ENCODE results near the gene CD93. TPM values are rescaled to one million over a fixed set of nuclear protein-coding genes. Genes with fewer than 3 reads are reported as not detected.

CD93 gene
- total RNA-seq, 2 experiments from 2014 or later: 0.11 TPM

DNA sequence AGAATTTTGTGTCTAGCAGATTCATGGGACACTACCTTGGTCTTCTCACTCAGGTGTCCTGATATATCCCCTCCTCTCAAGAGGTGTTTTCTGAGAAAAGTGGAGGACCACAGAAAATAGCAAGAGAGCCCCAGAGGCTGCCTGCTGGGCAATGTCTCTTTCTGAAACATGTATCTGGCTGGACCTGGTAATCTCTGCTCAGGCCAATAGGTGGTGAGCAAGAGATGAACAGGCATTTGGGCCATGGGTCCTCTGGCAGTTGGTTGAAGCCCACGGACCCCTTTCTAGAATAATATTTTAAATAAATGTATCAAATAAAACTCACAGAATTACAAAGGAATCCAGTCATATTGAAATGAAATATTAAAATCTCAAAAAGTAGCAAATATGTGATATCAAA, 27.9 kb downstream of the CD93 start:
- no peaks in the 10 kb centered on the region for H3K4me1 Mint-ChIP-seq (ENCODE audit: low read depth)
- ATAC-seq (no peak), DNase-seq (no peak)
- TF ChIP-seq, protein P1, sequence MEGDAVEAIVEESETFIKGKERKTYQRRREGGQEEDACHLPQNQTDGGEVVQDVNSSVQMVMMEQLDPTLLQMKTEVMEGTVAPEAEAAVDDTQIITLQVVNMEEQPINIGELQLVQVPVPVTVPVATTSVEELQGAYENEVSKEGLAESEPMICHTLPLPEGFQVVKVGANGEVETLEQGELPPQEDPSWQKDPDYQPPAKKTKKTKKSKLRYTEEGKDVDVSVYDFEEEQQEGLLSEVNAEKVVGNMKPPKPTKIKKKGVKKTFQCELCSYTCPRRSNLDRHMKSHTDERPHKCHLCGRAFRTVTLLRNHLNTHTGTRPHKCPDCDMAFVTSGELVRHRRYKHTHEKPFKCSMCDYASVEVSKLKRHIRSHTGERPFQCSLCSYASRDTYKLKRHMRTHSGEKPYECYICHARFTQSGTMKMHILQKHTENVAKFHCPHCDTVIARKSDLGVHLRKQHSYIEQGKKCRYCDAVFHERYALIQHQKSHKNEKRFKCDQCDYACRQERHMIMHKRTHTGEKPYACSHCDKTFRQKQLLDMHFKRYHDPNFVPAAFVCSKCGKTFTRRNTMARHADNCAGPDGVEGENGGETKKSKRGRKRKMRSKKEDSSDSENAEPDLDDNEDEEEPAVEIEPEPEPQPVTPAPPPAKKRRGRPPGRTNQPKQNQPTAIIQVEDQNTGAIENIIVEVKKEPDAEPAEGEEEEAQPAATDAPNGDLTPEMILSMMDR (IDR thresholded peaks at IDR 0.05): no peak
- intact Hi-C loops (cut with micrococcal nuclease): no loop called here
- POLR2A ChIA-PET: no interaction called here
- H3K27me3 Mint-ChIP-seq: peaks cover 5% of the 10 kb centered on the region
- no peaks in the 10 kb centered on the region for H3K36me3 Mint-ChIP-seq (ENCODE audit: low read depth)
- H3K27ac Mint-ChIP-seq: no peak overlapping the region
- peaks cover 2% of the 10 kb centered on the region for H3K9me3 Mint-ChIP-seq
- H3K4me3 Mint-ChIP-seq: no peak overlapping the region
- CTCF ChIA-PET: no interaction called here

DNA sequence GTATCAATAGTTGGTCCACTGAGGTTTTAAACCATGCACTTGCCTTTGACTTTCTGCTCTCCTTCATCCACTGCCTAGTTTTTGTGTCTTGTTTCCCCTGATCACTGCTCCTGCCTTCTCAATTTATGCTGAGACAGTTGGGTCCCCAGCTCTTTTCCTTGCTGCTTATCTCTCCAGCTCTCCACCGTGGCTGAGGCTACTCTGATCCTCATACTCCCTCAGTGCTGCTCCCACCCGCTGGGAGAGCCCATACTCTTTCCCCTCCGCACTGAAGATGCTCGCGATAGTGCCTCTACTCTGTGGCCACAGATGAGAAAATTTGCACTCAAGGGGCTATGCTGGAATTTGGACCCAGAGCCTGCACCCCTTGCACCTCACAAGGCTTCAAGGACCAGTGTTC, 33.2 kb downstream of the CD93 start:
- intact Hi-C loops (cut with micrococcal nuclease): no loop called here
- Mint-ChIP-seq H3K27me3 (peaks cover 39% of the 10 kb centered on the region), H3K9me3 (peaks cover 2% of the 10 kb centered on the region), H3K27ac (no peak overlapping the region), H3K4me1 (ENCODE audit: low read depth) (no peaks in the 10 kb centered on the region), H3K36me3 (ENCODE audit: low read depth) (no peaks in the 10 kb centered on the region), H3K4me3 (no peak overlapping the region)
- DNase-seq: no peak
- TF ChIP-seq, protein P1 (IDR thresholded peaks at IDR 0.05): no peak
- POLR2A ChIA-PET: no interaction called here
- CTCF ChIA-PET: no interaction called here
- ATAC-seq: no peak

DNA sequence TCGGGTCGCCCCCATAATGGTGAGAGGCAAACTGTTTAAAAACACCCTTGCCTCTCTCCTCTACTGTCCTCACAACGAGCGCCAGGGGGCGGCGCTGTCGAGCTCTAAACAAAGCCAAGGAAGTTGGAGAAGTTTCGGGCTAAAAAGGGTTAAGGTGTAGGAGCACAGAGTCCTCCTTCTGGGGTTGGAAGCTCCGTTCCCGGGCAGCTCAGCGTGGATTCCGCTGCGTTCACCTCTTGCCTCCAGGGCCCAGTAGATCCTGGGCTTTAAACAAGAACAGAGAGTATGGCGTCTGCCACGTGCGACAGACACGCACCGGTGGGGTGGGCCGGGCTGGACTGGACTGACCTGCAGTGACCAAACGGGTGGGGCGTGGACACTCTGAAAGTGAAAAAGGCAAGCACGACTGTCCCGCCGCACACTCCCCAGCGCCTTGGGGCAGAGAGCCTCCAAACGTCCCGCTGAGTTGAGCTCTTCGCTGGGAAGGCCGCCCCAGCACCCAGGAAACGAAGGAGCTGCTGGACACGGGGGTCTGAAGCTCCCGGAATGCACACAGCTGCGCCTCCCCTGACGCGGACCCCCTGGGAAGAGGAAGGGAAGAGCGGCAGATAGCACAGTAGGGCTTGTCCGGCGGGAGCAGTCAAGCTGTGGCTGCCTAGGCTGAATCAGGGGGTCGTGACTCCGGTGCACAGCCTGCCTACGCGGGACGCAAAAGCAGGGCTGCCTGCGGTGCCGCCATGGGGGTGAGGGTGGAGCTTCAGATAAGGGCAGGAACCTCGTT, 35.1 kb downstream of the CD93 start:
- Mint-ChIP-seq H3K27me3 (peaks cover 49% of the 10 kb centered on the region), H3K4me3 (no peak overlapping the region), H3K27ac (no peak overlapping the region), H3K36me3 (ENCODE audit: low read depth) (no peaks in the 10 kb centered on the region), H3K4me1 (ENCODE audit: low read depth) (no peaks in the 10 kb centered on the region), H3K9me3 (no peaks in the 10 kb centered on the region)
- TF ChIP-seq, protein P1 (IDR thresholded peaks at IDR 0.05): peak; percentile 39
- intact Hi-C loops (cut with micrococcal nuclease): no loop called here
- peak; percentile 20 for ATAC-seq
- ChIA-PET POLR2A (no interaction called here), CTCF (interaction anchor here (1.0 to 1.4 kb wide), 3 partner anchors 10 to 299 kb away, joined by 4 to 6 read pairs (median 5); no protein-coding TSS in a partner anchor)
- DNase-seq: peak; percentile 66

DNA sequence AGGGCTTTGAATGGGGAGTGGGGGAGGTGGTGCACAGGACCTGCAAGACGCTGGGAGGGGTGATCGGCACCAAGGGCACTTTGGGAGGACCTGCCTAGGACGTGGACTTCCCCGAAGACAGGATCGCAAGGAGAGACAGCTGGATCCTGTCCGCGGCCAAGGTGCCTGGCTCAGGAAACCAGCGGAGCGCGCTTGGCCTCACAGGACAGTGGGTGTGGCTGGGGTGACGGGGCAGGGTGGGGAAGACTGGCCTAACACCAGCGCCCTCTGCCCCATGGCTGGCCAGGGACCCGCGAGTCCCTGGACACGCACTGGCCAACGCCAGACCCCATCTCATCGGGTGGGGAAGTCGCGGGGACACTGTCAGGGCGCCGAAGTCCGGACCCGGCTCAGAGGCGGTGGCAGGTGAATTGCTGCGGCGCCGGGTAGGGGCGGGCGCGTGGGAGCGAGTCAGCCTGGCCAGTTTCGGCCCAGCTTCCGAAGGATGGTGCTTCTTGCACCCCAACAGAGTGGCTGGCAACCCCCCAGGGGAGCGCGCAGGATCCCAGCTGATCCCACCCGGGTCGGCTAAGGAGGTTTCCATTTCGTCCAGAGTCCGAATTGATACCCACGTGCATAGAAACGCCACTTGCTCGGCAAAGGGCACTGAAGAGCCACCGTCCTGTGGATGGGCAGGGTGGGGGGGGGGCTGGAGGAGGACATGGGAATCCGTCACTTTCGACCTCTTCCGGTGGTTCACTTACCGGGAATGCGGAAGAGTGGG, 35.9 kb downstream of the CD93 start:
- Mint-ChIP-seq H3K4me3 (no peak overlapping the region), H3K4me1 (ENCODE audit: low read depth) (no peaks in the 10 kb centered on the region), H3K9me3 (no peaks in the 10 kb centered on the region), H3K36me3 (ENCODE audit: low read depth) (no peaks in the 10 kb centered on the region), H3K27me3 (peaks cover 51% of the 10 kb centered on the region), H3K27ac (no peak overlapping the region)
- intact Hi-C loops (cut with micrococcal nuclease): no loop called here
- ChIA-PET CTCF (interaction anchor here (1.0 to 1.4 kb wide), 3 partner anchors 11 to 299 kb away, joined by 4 to 6 read pairs (median 5); no protein-coding TSS in a partner anchor), POLR2A (no interaction called here)
- TF ChIP-seq, protein P1 (IDR thresholded peaks at IDR 0.05): no peak
- no peak for DNase-seq
- ATAC-seq: no peak

Measured in activated CD8-positive, alpha-beta T cell treated with anti-CD3 and anti-CD28 coated beads for 36 hours (primary cell).